Lower leg skin (tissue), 3 donors: ENCODE measurements around the gene IDH3G.

Source experiments
- CTCF ChIP-seq, 3 donors: fragments of 450-650 bp; IDR thresholded peaks; one replicate each; pipeline ENCODE4 v1.5.1; 2016; ENCODE audit warnings: antibody characterized with exemption in 3 of 3, mild to moderate bottlenecking in 3 of 3, moderate library complexity in 2 of 3
- POLR2A ChIP-seq, 2 donors: fragments of 450-650 bp; IDR thresholded peaks; one replicate each; pipeline ENCODE4 v1.6.1; 2016 to 2017; ENCODE audit warnings: antibody characterized with exemption in 2 of 2, mild to moderate bottlenecking in 1 of 2, moderate library complexity in 1 of 2

DNA sequence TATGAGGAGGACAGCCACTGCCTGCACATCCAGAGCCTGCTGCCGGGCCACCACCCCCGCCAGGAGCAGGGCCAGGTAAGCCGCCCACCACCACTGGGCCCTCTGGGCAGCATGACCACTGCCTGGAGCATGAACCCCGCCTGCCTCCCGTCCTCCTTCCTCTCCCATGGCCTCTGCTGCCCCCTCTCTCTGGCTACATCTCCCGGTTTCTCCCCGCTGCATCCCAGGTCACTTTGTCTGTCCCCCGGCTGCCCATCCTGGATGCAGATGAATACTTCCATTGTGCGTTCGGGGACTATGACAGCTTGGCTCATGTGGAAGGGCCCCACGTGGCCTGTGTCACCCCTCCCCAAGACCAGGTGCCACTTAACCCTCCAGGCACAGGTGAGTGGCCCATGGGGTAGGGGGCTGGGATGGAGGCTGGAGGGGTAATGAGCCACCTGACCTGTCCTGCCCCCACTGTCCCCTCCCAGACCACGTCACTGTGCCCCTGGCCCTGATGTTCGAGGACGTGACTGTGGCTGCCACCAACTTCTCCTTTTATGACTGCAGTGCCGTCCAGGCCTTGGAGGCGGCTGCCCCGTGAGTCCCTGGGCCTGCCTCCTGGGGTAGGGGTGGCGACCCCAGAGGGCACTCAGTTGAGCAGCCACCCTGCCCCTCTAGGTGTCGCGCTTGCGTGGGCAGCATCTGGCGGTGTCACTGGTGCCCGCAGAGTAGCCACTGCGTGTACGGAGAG lies 24.1 kb downstream of the IDH3G start:
- no peak for TF ChIP-seq CTCF (IDR thresholded peaks at IDR 0.05)
- no peak for TF ChIP-seq POLR2A (IDR thresholded peaks at IDR 0.05)
